Endothelial cell of umbilical vein (primary cell): ENCODE data around the gene SLCO3A1. TPM values are rescaled to one million over a fixed set of nuclear protein-coding genes. Genes with fewer than 3 reads are reported as not detected.

Experiments used
- BruUV-seq: library from RNA; stranded (reverse); fragments of 400-500 nt; replicated peaks from 2 replicates; lab custom pipeline; 2021; lab: Mats Ljungman, UMichigan
- CTCF ChIA-PET: fragments of 300-600, 350-600 bp; sonication (Branson Sonifier 250); formaldehyde crosslinking; loops from one replicate; lab custom pipeline; 2021; ENCODE audit warnings: antibody characterized with exemption, inconsistent platforms; lab: Charles Lee
- POLR2A ChIA-PET: fragments of 300-600, 350-600 bp; sonication (Branson Sonifier 250); formaldehyde crosslinking; loops from one replicate; lab custom pipeline; 2021; ENCODE audit warnings: antibody characterized with exemption, inconsistent platforms; lab: Charles Lee
- DNase-seq: peaks from one replicate; pipeline ENCODE4 v3.0.0-alpha.2; 2011; ENCODE audit warnings: low read depth, low spot score
- FAIRE-seq: peaks from 2 replicates; lab custom pipeline; 2011; peaks lifted over from hg19 to GRCh38; lab: Jason Lieb, UNC
- H2AFZ ChIP-seq: 2 replicates; pipeline ENCODE4 v1.6.0; 2012; ENCODE audit warnings: low read depth, low read length, control low read depth, inconsistent platforms
- H3K27ac ChIP-seq: 2 replicates; pipeline ENCODE4 v1.5.1; 2011; ENCODE audit warnings: low read depth, mild to moderate bottlenecking, control low read depth, low read length, moderate library complexity; ENCODE audit not compliant: insufficient read depth
- H3K27me3 ChIP-seq, 2 experiments: 2 replicates each; pipeline versions ENCODE4 v1.6.0 to v1.6.1; 2011; ENCODE audit warnings: low read length in 2 of 2, mixed read lengths in 1 of 2; ENCODE audit not compliant: control insufficient read depth in 2 of 2, insufficient read depth in 2 of 2
- H3K36me3 ChIP-seq, 2 experiments: 2 replicates in 1 of 2; 3 replicates in 1 of 2; pipeline ENCODE4 v1.5.1; 2011; ENCODE audit warnings: low read length in 2 of 2, mild to moderate bottlenecking in 1 of 2, moderate library complexity in 1 of 2; ENCODE audit not compliant: control insufficient read depth in 2 of 2, insufficient read depth in 2 of 2; ENCODE audit errors: extremely low read depth in 1 of 2
- H3K4me1 ChIP-seq: 3 replicates; pipeline ENCODE4 v1.5.1; 2011; ENCODE audit warnings: mild to moderate bottlenecking, low read length; ENCODE audit not compliant: control insufficient read depth, insufficient read depth; ENCODE audit errors: extremely low read depth
- H3K4me2 ChIP-seq: 2 replicates; pipeline ENCODE4 v1.6.1; 2011; ENCODE audit warnings: low read length, control low read depth, mixed read lengths; ENCODE audit not compliant: insufficient read depth
- H3K4me3 ChIP-seq, 3 experiments: fragments of 200-600 bp in 1 of 3; sonication (generic), shearing (Covaris generic) in 1 of 3; replicated peaks in 1 of 3; 2 replicates each; pipeline ENCODE4 v1.5.1; 2011 to 2016; ENCODE audit warnings: control low read depth in 3 of 3, low read length in 3 of 3, mild to moderate bottlenecking in 2 of 3, inconsistent platforms in 1 of 3, low read depth in 1 of 3, moderate library complexity in 1 of 3; ENCODE audit not compliant: insufficient read depth in 1 of 3
- H3K79me2 ChIP-seq: 2 replicates; pipeline ENCODE4 v1.6.0; 2012; ENCODE audit warnings: low read length, inconsistent platforms; ENCODE audit not compliant: control insufficient read depth, insufficient read depth
- H3K9ac ChIP-seq: replicated peaks from 2 replicates; pipeline ENCODE3; 2011; ENCODE audit warnings: low read length, control low read depth; ENCODE audit not compliant: insufficient read depth; ENCODE audit errors: extremely low read depth
- H3K9me1 ChIP-seq: replicated peaks from 3 replicates; pipeline ENCODE4 v1.6.0; 2011; ENCODE audit warnings: mild to moderate bottlenecking, low read length; ENCODE audit not compliant: control insufficient read depth, insufficient read depth; ENCODE audit errors: extremely low read depth
- H3K9me3 ChIP-seq: replicated peaks from 2 replicates; pipeline ENCODE4 v1.5.1; 2012; ENCODE audit warnings: low read length, inconsistent platforms; ENCODE audit not compliant: control insufficient read depth, insufficient read depth
- H4K20me1 ChIP-seq: replicated peaks from 2 replicates; pipeline ENCODE3; 2011; ENCODE audit warnings: mild to moderate bottlenecking, low read length; ENCODE audit not compliant: control insufficient read depth, insufficient read depth; ENCODE audit errors: extremely low read depth
- EZH2 ChIP-seq: IDR thresholded peaks from 2 replicates; pipeline ENCODE4 v1.6.1; 2012; ENCODE audit warnings: borderline replicate concordance, low read depth, mild to moderate bottlenecking, moderate library complexity, low read length, inconsistent platforms; ENCODE audit not compliant: severe bottlenecking
- FOS ChIP-seq: IDR thresholded peaks from 2 replicates; pipeline ENCODE4 v1.6.1; 2011; ENCODE audit warnings: mild to moderate bottlenecking, low read length, moderate library complexity, borderline replicate concordance; ENCODE audit not compliant: insufficient read depth
- GATA2 ChIP-seq: IDR thresholded peaks from 2 replicates; pipeline ENCODE4 v1.7.0; 2011; ENCODE audit warnings: low read depth, mild to moderate bottlenecking, moderate library complexity, mixed read lengths, low read length; ENCODE audit not compliant: insufficient read length, insufficient read depth
- JUN ChIP-seq: IDR thresholded peaks from 2 replicates; pipeline ENCODE4 v1.6.1; 2011; ENCODE audit warnings: borderline replicate concordance, low read depth; ENCODE audit not compliant: insufficient read length, insufficient read depth
- MYC ChIP-seq: IDR thresholded peaks from one replicate; pipeline ENCODE4 v1.6.1; 2011; ENCODE audit warnings: mild to moderate bottlenecking, low read depth, low read length
- dilution Hi-C: fragments of 300-500 bp; cut with MboI; formaldehyde crosslinking; loops from one replicate; pipeline ENCODE4 v1.15.0; 2019; ENCODE audit warnings: low sequenced_read_pairs; ENCODE audit not compliant: extremely low pct_ligation_motif_present
- intact Hi-C: fragments of 100-400 bp; cut with micrococcal nuclease; formaldehyde crosslinking; loops from one replicate; pipeline ENCODE4 v1.10.0; 2022
- polyA plus RNA-seq, 4 experiments: library from polyadenylated mRNA; depleted of rRNA in 3 of 4; stranded (reverse) in 3 of 4; unstranded in 1 of 4; fragments of >200 nt; gene quantifications; 2 replicates each; pipeline versions ENCODE4 v1.2.1 to v1.2.3, GENCODE V29; 2011 to 2012; ENCODE audit warnings: missing spikeins in 1 of 4
- total RNA-seq: library from RNA; stranded (reverse); gene quantifications from 2 replicates; pipeline ENCODE4 v1.2.3, GENCODE V29; 2021
- TF ChIP-seq, protein P1 (sequence below): IDR thresholded peaks from 2 replicates; pipeline ENCODE4 v1.6.1; 2011; ENCODE audit not compliant: insufficient read depth, insufficient read length
- TF ChIP-seq, protein P2 (sequence below), 2 donors: IDR thresholded peaks; 1 replicate in 1 of 2; 2 replicates in 1 of 2; pipeline ENCODE4 v1.5.1; 2011; ENCODE audit warnings: low read length in 2 of 2, mild to moderate bottlenecking in 2 of 2, moderate library complexity in 2 of 2, control low read depth in 1 of 2, inconsistent platforms in 1 of 2, low read depth in 1 of 2; ENCODE audit not compliant: insufficient read depth in 1 of 2; ENCODE audit errors: extremely low read depth in 1 of 2

SLCO3A1 gene
- total and polyA plus RNA-seq, 2 donors (not counting 3 experiments of a cell fraction or from before 2014, with no cell fraction given), result 0.88 to 0.92 TPM

DNA sequence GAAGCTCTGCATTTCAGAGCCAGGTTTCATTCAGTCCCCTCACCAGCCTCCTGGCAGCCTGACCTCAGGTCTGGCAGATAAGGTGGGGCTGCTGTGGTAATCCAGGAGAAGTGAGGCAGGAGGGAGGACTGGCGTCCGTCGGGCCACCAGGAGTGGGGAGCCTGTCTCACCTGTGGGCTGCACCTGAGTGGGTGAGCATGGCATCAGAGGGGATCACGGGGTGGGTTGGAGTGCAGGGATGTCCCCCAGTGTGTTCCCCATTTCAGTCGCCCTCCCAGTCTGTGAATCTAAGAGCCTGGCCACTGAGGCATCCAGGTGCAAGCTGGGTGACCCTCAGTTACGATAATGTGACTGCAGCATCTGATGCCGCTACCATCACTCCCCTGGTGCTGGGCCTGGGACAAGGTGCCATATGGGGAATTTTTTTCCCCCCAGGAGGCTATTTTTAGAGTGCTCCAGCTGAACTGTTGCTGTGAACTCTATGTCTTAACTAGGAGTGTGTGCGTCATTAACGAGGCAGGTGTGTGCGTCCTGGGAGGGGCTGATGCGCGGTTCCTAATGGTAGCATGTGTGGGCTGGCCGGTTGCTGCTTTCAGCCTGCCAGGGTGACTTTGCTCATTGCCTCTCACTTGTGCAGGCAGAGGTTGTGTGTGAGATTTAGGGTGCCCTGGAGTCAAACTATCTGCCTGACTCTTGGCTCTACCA lies 165.2 kb downstream of the SLCO3A1 start:
- no peak for FAIRE-seq
- no peak for DNase-seq
- dilution Hi-C loops, result no loop called here
- no peak overlapping the region for H3K4me3 ChIP-seq
- no peaks in the 10 kb centered on the region for H3K27me3 ChIP-seq
- no peak for TF ChIP-seq FOS
- no peak for TF ChIP-seq EZH2
- no peak for TF ChIP-seq MYC
- TF ChIP-seq, protein P1, sequence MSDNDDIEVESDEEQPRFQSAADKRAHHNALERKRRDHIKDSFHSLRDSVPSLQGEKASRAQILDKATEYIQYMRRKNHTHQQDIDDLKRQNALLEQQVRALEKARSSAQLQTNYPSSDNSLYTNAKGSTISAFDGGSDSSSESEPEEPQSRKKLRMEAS, result no peak
- no peak for TF ChIP-seq GATA2
- TF ChIP-seq JUN, result no peak
- TF ChIP-seq, protein P2, sequence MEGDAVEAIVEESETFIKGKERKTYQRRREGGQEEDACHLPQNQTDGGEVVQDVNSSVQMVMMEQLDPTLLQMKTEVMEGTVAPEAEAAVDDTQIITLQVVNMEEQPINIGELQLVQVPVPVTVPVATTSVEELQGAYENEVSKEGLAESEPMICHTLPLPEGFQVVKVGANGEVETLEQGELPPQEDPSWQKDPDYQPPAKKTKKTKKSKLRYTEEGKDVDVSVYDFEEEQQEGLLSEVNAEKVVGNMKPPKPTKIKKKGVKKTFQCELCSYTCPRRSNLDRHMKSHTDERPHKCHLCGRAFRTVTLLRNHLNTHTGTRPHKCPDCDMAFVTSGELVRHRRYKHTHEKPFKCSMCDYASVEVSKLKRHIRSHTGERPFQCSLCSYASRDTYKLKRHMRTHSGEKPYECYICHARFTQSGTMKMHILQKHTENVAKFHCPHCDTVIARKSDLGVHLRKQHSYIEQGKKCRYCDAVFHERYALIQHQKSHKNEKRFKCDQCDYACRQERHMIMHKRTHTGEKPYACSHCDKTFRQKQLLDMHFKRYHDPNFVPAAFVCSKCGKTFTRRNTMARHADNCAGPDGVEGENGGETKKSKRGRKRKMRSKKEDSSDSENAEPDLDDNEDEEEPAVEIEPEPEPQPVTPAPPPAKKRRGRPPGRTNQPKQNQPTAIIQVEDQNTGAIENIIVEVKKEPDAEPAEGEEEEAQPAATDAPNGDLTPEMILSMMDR (IDR thresholded peaks at IDR 0.05; ENCODE audit: extremely low read depth in 1 of 2, insufficient read depth in 1 of 2, low read depth in 1 of 2, low read length in 2 of 2), result no peak
- no peak overlapping the region for H2AFZ ChIP-seq
- H3K4me2 ChIP-seq, result no peak overlapping the region
- H3K36me3 ChIP-seq, result no peaks in the 10 kb centered on the region
- H3K79me2 ChIP-seq, result no peaks in the 10 kb centered on the region
- H3K9ac ChIP-seq, result no peak overlapping the region
- H4K20me1 ChIP-seq, result no peaks in the 10 kb centered on the region
- H3K4me1 ChIP-seq, result no peaks in the 10 kb centered on the region
- H3K9me1 ChIP-seq, result no peaks in the 10 kb centered on the region
- intact Hi-C loops, result no loop called here
- H3K27ac ChIP-seq, result no peak overlapping the region
- ChIA-PET CTCF (interaction anchor here (0.5 kb wide), 1 partner anchor 1772 kb away, joined by 3 read pairs; no protein-coding TSS in a partner anchor), POLR2A (no interaction called here)
- H3K9me3 ChIP-seq, result no peaks in the 10 kb centered on the region
- no TSS peak for BruUV-seq
